HepG2 (cell line): Measurements from ENCODE around the gene MFAP1. TPM values are rescaled to one million over a fixed set of nuclear protein-coding genes. Genes with fewer than 3 reads are reported as not detected.

Experiments
- ARNT2 ChIP-seq: sonication (generic); formaldehyde crosslinking; IDR thresholded peaks from 2 replicates; pipeline ENCODE4 v1.8.0; 2022; ENCODE audit warnings: mild to moderate bottlenecking, low read depth, missing genetic modification reagents, moderate library complexity
- CEBPG ChIP-seq: IDR thresholded peaks from 2 replicates; pipeline ENCODE4 v1.6.1; 2016
- HDAC1 ChIP-seq: sonication (generic); formaldehyde crosslinking; IDR thresholded peaks from 2 replicates; pipeline ENCODE4 v1.5.1; 2020; ENCODE audit warnings: mild to moderate bottlenecking, missing genetic modification reagents
- HHEX ChIP-seq: IDR thresholded peaks from 2 replicates; pipeline ENCODE4 v1.6.1; 2016; ENCODE audit warnings: control low read depth
- HNRNPL ChIP-seq: fragments of 200-400 bp; formaldehyde crosslinking; IDR thresholded peaks from 2 replicates; pipeline ENCODE4 v1.6.1; 2017; ENCODE audit warnings: mild to moderate bottlenecking, low read depth, low read length
- IRF9 ChIP-seq: sonication (generic); formaldehyde crosslinking; IDR thresholded peaks from 2 replicates; pipeline ENCODE4 v1.8.0; 2022; ENCODE audit warnings: missing genetic modification reagents, mild to moderate bottlenecking, borderline replicate concordance
- PAX8 ChIP-seq: sonication (generic); formaldehyde crosslinking; IDR thresholded peaks from 2 replicates; pipeline ENCODE4 v1.8.0; 2022; ENCODE audit warnings: mild to moderate bottlenecking, missing genetic modification reagents, borderline replicate concordance
- PBX3 ChIP-seq: sonication (generic); formaldehyde crosslinking; IDR thresholded peaks from 2 replicates; pipeline ENCODE4 v1.8.1; 2023; ENCODE audit warnings: missing genetic modification reagents, inconsistent platforms, borderline replicate concordance
- REL ChIP-seq: sonication (generic); formaldehyde crosslinking; conservative IDR thresholded peaks from 2 replicates; pipeline ENCODE4 v1.8.0; 2022; ENCODE audit warnings: mild to moderate bottlenecking, missing genetic modification reagents, moderate library complexity
- SALL2 ChIP-seq: sonication (generic); formaldehyde crosslinking; IDR thresholded peaks from 2 replicates; pipeline ENCODE4 v1.8.1; 2023; ENCODE audit warnings: mild to moderate bottlenecking, missing genetic modification reagents, inconsistent platforms
- SETDB1 ChIP-seq: sonication (generic); formaldehyde crosslinking; IDR thresholded peaks from 2 replicates; pipeline ENCODE4 v1.5.1; 2020; ENCODE audit warnings: missing genetic modification reagents, mild to moderate bottlenecking, borderline replicate concordance
- SRF ChIP-seq: IDR thresholded peaks from 2 replicates; pipeline ENCODE4 v1.6.1; 2011; ENCODE audit warnings: mild to moderate bottlenecking, low read depth, low read length, moderate library complexity
- TAF1 ChIP-seq: sonication (generic); formaldehyde crosslinking; IDR thresholded peaks from 2 replicates; pipeline ENCODE4 v1.4.0; 2020; ENCODE audit warnings: missing genetic modification reagents
- TGIF2 ChIP-seq: IDR thresholded peaks from 2 replicates; pipeline ENCODE4 v1.6.1; 2016; ENCODE audit warnings: control low read depth, missing compliant biosample characterization
- ZFP41 ChIP-seq: sonication (generic); formaldehyde crosslinking; IDR thresholded peaks from 2 replicates; pipeline ENCODE4 v1.4.0; 2020; ENCODE audit warnings: mild to moderate bottlenecking, missing genetic modification reagents, borderline replicate concordance
- ZKSCAN5 ChIP-seq: sonication (generic); formaldehyde crosslinking; IDR thresholded peaks from 2 replicates; pipeline ENCODE4 v1.5.1; 2020; ENCODE audit warnings: mild to moderate bottlenecking, missing genetic modification reagents
- ZNF121 ChIP-seq: sonication (generic); formaldehyde crosslinking; IDR thresholded peaks from 2 replicates; pipeline ENCODE4 v1.5.0; 2020; ENCODE audit warnings: mild to moderate bottlenecking, missing genetic modification reagents
- ZNF577 ChIP-seq: sonication (generic); formaldehyde crosslinking; IDR thresholded peaks from 2 replicates; pipeline ENCODE4 v1.4.0; 2020; ENCODE audit warnings: mild to moderate bottlenecking, low read depth, missing genetic modification reagents, borderline replicate concordance
- ZSCAN9 ChIP-seq: IDR thresholded peaks from 2 replicates; pipeline ENCODE4 v1.6.1; 2016; ENCODE audit warnings: borderline replicate concordance
- polyA plus RNA-seq, 8 experiments: library from polyadenylated mRNA; depleted of rRNA in 3 of 8; stranded (reverse) in 7 of 8; unstranded in 1 of 8; fragments of >200 nt; fragmentation: Illumina TruSeq in 4 of 8; extraction: Trizol in 4 of 8; gene quantifications; 2 replicates each; pipeline versions ENCODE4 v1.2.1 to v1.2.3, GENCODE V29; 2011 to 2016; ENCODE audit warnings: low read depth in 4 of 8, missing spikeins in 1 of 8, mixed read lengths in 1 of 8; ENCODE audit not compliant: insufficient read depth in 1 of 8
- total RNA-seq, 5 experiments: library from RNA; depleted of rRNA; stranded (reverse); fragments of >200 nt; fragmentation: Illumina TruSeq; extraction: Trizol; gene quantifications; 2 replicates each; pipeline ENCODE4 v1.2.3, GENCODE V29; 2016; ENCODE audit warnings: low read depth in 1 of 5
- TF ChIP-seq, protein P1 (sequence below): IDR thresholded peaks from 2 replicates; pipeline ENCODE4 v1.4.0; 2020; ENCODE audit warnings: mild to moderate bottlenecking, missing genetic modification reagents
- TF ChIP-seq, protein P2 (sequence below): sonication (generic); formaldehyde crosslinking; IDR thresholded peaks from 2 replicates; pipeline ENCODE4 v1.5.1; 2020; ENCODE audit warnings: missing genetic modification reagents, mild to moderate bottlenecking, borderline replicate concordance
- TF ChIP-seq, protein P3 (sequence below): sonication (generic); formaldehyde crosslinking; IDR thresholded peaks from 2 replicates; pipeline ENCODE4 v1.5.0; 2020; ENCODE audit warnings: missing genetic modification reagents, mild to moderate bottlenecking, borderline replicate concordance

MFAP1 gene
- total and polyA plus RNA-seq, 2 of the 13 experiments (the other 11 are each of a cell fraction or from before 2014, with no cell fraction given), result 11.8 to 39.5 TPM

- TF ChIP-seq ZSCAN9 (CRISPR knock-in tag), result no peak
- peak; percentile 30; the same call in 1 of the 2 replicates for TF ChIP-seq ZKSCAN5
- no peak for TF ChIP-seq SRF
- TF ChIP-seq PBX3 (CRISPR knock-in tag), result no peak
- TF ChIP-seq SETDB1, result no peak
- TF ChIP-seq HHEX, result no peak
- TF ChIP-seq, protein P1, sequence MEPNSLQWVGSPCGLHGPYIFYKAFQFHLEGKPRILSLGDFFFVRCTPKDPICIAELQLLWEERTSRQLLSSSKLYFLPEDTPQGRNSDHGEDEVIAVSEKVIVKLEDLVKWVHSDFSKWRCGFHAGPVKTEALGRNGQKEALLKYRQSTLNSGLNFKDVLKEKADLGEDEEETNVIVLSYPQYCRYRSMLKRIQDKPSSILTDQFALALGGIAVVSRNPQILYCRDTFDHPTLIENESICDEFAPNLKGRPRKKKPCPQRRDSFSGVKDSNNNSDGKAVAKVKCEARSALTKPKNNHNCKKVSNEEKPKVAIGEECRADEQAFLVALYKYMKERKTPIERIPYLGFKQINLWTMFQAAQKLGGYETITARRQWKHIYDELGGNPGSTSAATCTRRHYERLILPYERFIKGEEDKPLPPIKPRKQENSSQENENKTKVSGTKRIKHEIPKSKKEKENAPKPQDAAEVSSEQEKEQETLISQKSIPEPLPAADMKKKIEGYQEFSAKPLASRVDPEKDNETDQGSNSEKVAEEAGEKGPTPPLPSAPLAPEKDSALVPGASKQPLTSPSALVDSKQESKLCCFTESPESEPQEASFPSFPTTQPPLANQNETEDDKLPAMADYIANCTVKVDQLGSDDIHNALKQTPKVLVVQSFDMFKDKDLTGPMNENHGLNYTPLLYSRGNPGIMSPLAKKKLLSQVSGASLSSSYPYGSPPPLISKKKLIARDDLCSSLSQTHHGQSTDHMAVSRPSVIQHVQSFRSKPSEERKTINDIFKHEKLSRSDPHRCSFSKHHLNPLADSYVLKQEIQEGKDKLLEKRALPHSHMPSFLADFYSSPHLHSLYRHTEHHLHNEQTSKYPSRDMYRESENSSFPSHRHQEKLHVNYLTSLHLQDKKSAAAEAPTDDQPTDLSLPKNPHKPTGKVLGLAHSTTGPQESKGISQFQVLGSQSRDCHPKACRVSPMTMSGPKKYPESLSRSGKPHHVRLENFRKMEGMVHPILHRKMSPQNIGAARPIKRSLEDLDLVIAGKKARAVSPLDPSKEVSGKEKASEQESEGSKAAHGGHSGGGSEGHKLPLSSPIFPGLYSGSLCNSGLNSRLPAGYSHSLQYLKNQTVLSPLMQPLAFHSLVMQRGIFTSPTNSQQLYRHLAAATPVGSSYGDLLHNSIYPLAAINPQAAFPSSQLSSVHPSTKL, result no peak; the same call in 1 of the 2 replicates
- TF ChIP-seq, protein P2, sequence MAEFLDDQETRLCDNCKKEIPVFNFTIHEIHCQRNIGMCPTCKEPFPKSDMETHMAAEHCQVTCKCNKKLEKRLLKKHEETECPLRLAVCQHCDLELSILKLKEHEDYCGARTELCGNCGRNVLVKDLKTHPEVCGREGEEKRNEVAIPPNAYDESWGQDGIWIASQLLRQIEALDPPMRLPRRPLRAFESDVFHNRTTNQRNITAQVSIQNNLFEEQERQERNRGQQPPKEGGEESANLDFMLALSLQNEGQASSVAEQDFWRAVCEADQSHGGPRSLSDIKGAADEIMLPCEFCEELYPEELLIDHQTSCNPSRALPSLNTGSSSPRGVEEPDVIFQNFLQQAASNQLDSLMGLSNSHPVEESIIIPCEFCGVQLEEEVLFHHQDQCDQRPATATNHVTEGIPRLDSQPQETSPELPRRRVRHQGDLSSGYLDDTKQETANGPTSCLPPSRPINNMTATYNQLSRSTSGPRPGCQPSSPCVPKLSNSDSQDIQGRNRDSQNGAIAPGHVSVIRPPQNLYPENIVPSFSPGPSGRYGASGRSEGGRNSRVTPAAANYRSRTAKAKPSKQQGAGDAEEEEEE (CRISPR knock-in tag), result no peak
- TF ChIP-seq, protein P3, sequence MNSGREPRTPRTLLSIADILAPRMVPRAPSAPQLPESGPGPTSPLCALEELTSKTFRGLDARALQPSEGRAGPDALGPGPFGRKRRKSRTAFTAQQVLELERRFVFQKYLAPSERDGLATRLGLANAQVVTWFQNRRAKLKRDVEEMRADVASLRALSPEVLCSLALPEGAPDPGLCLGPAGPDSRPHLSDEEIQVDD (CRISPR knock-in tag), result peak; percentile 37; the same call in 1 of the 2 replicates
- TF ChIP-seq TAF1, result peak; percentile 94
- peak; percentile 89; the same call in 1 of the 2 replicates for TF ChIP-seq IRF9 (CRISPR knock-in tag)
- no peak for TF ChIP-seq ZFP41 (CRISPR knock-in tag)
- no peak for TF ChIP-seq CEBPG (CRISPR knock-in tag)
- no peak for TF ChIP-seq HNRNPL
- peak; percentile 65; the same call in 1 of the 2 replicates for TF ChIP-seq SALL2 (CRISPR knock-in tag)
- no peak for TF ChIP-seq REL (CRISPR knock-in tag)
- TF ChIP-seq PAX8 (CRISPR knock-in tag), result no peak
- TF ChIP-seq ARNT2 (CRISPR knock-in tag), result peak; percentile 80
- TF ChIP-seq HDAC1, result peak; percentile 57
- TF ChIP-seq TGIF2 (CRISPR knock-in tag), result 0 out of 2 replicates have a peak, but pooled peaks have one; percentile 6
- no peak for TF ChIP-seq ZNF121 (CRISPR knock-in tag)
- no peak for TF ChIP-seq ZNF577 (CRISPR knock-in tag)
Measured at GRCh38 chr15:43791993-43792760, 32.3 kb downstream of the MFAP1 start, which contains the start of gene SERF2 (continued).
